Gastrocnemius medialis (tissue), 4 donors: ENCODE data around the gene VN1R5.

Experiments used
- CTCF ChIP-seq, 5 experiments: fragments of 450-650 bp in 3 of 5; fragments of 200-600 bp in 2 of 5; sonication (generic) in 2 of 5; IDR thresholded peaks in 4 of 5; conservative IDR thresholded peaks in 1 of 5; 1 replicate in 4 of 5; 2 replicates in 1 of 5; pipeline ENCODE4 v1.5.1; 2016 to 2019; ENCODE audit warnings: antibody characterized with exemption in 5 of 5, mild to moderate bottlenecking in 3 of 5, moderate library complexity in 3 of 5
- POLR2A ChIP-seq, 2 donors: fragments of 450-650 bp; IDR thresholded peaks; one replicate each; pipeline ENCODE4 v1.6.1; 2017; ENCODE audit warnings: antibody characterized with exemption in 2 of 2, mild to moderate bottlenecking in 2 of 2, moderate library complexity in 2 of 2

GRCh38 chr1:247291161-247291560 is 35.3 kb downstream of the VN1R5 start:
- TF ChIP-seq CTCF (IDR thresholded peaks at IDR 0.05 in 4 of 5, conservative IDR thresholded peaks at IDR 0.05 in 1 of 5) (no peak), POLR2A (IDR thresholded peaks at IDR 0.05) (no peak)
